Neural progenitor cell (in vitro differentiated cells): ENCODE results near the gene DMWD.

Source experiments
- EZH2phosphoT487 ChIP-seq: fragments of 200-600 bp; sonication (generic); IDR thresholded peaks from 2 replicates; pipeline ENCODE4 v1.6.1; 2017; ENCODE audit warnings: antibody characterized with exemption
- TF ChIP-seq, protein P1 (sequence below): fragments of 200-600 bp; sonication (generic); IDR thresholded peaks from 2 replicates; pipeline ENCODE4 v1.5.1; 2017; ENCODE audit warnings: antibody characterized with exemption, mild to moderate bottlenecking

GRCh38 chr19:45753548-45753947 is 39.1 kb downstream of the DMWD start:
- TF ChIP-seq, protein P1, sequence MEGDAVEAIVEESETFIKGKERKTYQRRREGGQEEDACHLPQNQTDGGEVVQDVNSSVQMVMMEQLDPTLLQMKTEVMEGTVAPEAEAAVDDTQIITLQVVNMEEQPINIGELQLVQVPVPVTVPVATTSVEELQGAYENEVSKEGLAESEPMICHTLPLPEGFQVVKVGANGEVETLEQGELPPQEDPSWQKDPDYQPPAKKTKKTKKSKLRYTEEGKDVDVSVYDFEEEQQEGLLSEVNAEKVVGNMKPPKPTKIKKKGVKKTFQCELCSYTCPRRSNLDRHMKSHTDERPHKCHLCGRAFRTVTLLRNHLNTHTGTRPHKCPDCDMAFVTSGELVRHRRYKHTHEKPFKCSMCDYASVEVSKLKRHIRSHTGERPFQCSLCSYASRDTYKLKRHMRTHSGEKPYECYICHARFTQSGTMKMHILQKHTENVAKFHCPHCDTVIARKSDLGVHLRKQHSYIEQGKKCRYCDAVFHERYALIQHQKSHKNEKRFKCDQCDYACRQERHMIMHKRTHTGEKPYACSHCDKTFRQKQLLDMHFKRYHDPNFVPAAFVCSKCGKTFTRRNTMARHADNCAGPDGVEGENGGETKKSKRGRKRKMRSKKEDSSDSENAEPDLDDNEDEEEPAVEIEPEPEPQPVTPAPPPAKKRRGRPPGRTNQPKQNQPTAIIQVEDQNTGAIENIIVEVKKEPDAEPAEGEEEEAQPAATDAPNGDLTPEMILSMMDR, result peak; percentile 40
- no peak for TF ChIP-seq EZH2phosphoT487
